Ishikawa (cell line): Measurements from ENCODE around the gene SOX6.

Experiments
- CEBPB ChIP-seq: IDR thresholded peaks from 2 replicates; pipeline ENCODE4 v1.6.1; 2012
- EGR1 ChIP-seq: IDR thresholded peaks from 2 replicates; pipeline ENCODE4 v1.6.1; 2012
- EP300 ChIP-seq: IDR thresholded peaks from 2 replicates; pipeline ENCODE4 v1.6.1; 2012; ENCODE audit warnings: borderline replicate concordance
- MAX ChIP-seq: IDR thresholded peaks from 2 replicates; pipeline ENCODE4 v1.6.1; 2012
- RAD21 ChIP-seq: IDR thresholded peaks from 2 replicates; pipeline ENCODE4 v1.6.1; 2012; ENCODE audit warnings: low read depth
- REST ChIP-seq: IDR thresholded peaks from 2 replicates; pipeline ENCODE4 v1.6.1; 2012; ENCODE audit warnings: low read depth, mild to moderate bottlenecking
- TAF1 ChIP-seq: IDR thresholded peaks from 2 replicates; pipeline ENCODE4 v1.6.1; 2012; ENCODE audit warnings: low read depth, mild to moderate bottlenecking

- TF ChIP-seq CEBPB (no peak), EP300 (no peak), TAF1 (no peak), EGR1 (no peak), RAD21 (no peak), REST (no peak), MAX (no peak)
Observed at GRCh38 chr11:16393340-16393739, 37.0 kb upstream of the SOX6 start.
